ENCODE measurements around the gene ABHD8.

Gene ABHD8, protein sequence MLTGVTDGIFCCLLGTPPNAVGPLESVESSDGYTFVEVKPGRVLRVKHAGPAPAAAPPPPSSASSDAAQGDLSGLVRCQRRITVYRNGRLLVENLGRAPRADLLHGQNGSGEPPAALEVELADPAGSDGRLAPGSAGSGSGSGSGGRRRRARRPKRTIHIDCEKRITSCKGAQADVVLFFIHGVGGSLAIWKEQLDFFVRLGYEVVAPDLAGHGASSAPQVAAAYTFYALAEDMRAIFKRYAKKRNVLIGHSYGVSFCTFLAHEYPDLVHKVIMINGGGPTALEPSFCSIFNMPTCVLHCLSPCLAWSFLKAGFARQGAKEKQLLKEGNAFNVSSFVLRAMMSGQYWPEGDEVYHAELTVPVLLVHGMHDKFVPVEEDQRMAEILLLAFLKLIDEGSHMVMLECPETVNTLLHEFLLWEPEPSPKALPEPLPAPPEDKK

DNA sequence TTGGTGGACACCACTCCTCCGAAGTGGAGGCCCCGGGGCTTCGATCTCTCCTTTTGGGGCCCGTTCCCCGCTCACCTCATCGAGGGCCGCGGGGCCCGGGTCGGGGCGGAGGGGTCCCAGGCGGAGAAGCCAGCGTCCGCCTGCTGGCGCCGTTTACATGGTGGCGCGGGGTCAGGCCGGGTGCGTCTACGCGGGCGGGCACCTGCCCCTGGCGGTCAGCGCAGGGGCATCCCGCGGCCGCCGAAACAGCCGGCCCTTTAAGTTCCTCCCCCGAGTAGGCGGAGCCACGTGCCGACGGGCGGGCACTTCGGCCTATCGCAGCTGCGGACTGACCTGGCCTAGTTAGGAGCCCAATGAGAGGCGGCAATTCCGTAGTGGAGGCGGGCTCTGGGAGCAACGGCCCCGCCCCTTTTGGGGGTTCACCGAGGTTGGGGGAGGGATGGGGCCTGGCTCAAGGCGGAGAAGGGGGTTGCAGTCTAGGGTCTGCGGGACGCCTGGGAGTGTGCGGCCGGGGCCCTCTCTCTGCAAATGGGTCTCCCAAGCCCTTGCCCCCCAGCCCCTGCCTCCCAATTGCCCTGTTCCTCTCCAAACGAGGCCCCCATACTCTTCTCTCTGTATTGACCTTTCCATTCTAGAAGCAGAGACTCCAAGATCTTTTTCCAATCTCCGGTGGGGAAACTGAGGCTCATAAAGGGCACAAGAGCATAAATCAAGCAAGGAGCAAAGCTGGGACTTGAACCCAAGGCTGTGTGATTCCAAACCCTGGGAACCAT lies at the start of gene ABHD8:
ABHD8 (minus strand) TSS at position 259 of the 773 bp plus-strand sequence. CDS start 1,809 bp downstream, outside the sequence.
- TF ChIP-seq YY1 (IDR thresholded peaks at IDR 0.05; ENCODE audit: insufficient read depth, insufficient read length): no peak
- TF ChIP-seq ZNF274 (IDR thresholded peaks at IDR 0.05; ENCODE audit: low read depth, low read length): no peak
- no peak for TF ChIP-seq SUZ12 (IDR thresholded peaks at IDR 0.05; ENCODE audit: extremely low read depth, insufficient read depth, insufficient read length)
- Histone ChIP-seq H3K9me3 (ENCODE audit: insufficient read depth, low read length) (peaks cover 3% of the 10 kb centered on the region; the same call in 1 of the 2 replicates), H3K27me3 (ENCODE audit: insufficient read depth, insufficient read length) (no peaks in the 10 kb centered on the region), H3K4me3 (ENCODE audit: insufficient read length, low read depth) (peak within 1 kb of the TSS; percentile 61), H3K4me1 (ENCODE audit: insufficient read depth, insufficient read length) (peaks cover 9% of the 10 kb centered on the region), H3K36me3 (ENCODE audit: insufficient read depth, insufficient read length, low read length) (peaks cover 19% of the 10 kb centered on the region), H3K9ac (ENCODE audit: insufficient read length, low read depth) (peak within 1 kb of the TSS; percentile 80)
- DNase-seq (ENCODE audit: low read depth, low spot score): peak; percentile 97

DNA sequence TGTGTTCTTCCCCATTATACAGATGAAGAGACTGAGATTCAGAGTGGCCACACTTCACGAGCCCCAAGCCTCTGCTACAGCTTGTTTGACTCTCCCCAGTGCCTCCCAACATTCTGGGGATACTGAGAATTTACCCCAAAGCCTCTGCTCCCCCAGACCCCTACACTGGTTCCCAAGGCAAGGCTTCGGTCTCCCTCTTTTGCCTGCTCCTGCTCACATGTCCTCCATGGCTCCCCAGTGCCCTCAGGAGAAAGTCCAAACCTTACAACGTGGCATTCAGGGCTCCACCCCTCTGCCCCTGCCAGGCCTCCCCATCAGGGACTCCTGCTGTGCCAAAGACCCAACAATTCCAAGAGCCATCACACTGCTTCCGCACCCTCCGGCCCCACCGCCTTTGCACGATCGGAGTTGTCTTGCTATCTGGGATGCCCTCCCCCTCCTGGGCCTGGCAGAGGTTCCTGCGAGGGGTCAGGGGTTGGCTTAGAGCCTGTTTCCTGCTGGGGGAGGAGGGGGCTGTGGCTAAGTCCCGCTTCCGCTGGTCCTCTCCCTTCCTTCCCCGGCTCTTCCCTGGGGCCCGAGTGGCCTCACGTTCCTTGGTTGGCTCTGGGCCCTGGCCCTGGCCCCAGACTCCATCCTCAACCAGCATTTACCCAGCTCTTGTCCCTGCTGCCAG lies 49.5 kb upstream of the ABHD8 start:
- Histone ChIP-seq H3K9me3 (ENCODE audit: insufficient read depth, low read length) (no peaks in the 10 kb centered on the region), H3K27me3 (ENCODE audit: insufficient read depth, insufficient read length) (no peaks in the 10 kb centered on the region), H3K36me3 (ENCODE audit: insufficient read depth, insufficient read length, low read length) (no peaks in the 10 kb centered on the region), H3K4me1 (ENCODE audit: insufficient read depth, insufficient read length) (peaks cover 3% of the 10 kb centered on the region), H3K9ac (ENCODE audit: insufficient read length, low read depth) (no peak overlapping the region), H3K4me3 (ENCODE audit: insufficient read length, low read depth) (no peak overlapping the region)
- TF ChIP-seq SUZ12 (IDR thresholded peaks at IDR 0.05; ENCODE audit: extremely low read depth, insufficient read depth, insufficient read length) (no peak), YY1 (IDR thresholded peaks at IDR 0.05; ENCODE audit: insufficient read depth, insufficient read length) (no peak), ZNF274 (IDR thresholded peaks at IDR 0.05; ENCODE audit: low read depth, low read length) (no peak)
- no peak for DNase-seq (ENCODE audit: low read depth, low spot score)

DNA sequence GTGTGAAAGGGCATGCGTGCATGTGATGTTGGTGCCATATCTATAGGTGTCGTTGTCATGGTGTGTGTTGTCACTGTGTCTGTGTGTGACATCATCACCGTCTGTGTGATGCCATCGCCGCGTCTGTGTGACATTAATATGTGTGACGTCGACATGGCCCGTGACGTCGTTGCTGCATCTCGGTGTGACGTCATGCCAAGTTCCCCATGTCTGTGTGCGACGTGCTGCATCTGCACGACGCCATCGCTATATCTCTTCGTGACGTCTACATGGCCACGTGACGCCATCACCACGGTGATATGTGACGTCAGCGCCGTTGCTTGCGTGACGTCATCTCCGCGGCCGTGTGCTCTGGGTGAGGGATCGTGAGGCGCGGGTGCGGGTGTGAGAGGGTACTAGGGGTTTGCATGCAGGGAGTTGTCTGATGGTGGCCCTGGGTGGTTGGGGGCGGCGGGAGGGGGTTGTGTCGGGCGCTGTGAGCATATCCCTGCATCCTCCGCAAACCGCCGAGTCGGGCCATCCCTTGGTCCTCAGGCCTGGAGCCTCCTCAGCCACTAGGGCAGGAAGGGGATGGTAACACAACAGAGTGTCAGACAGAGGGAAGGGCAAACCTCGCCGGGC lies 48.7 kb upstream of the ABHD8 start:
- H3K9ac ChIP-seq (ENCODE audit: insufficient read length, low read depth): no peak overlapping the region
- no peaks in the 10 kb centered on the region for H3K27me3 ChIP-seq (ENCODE audit: insufficient read depth, insufficient read length)
- DNase-seq (ENCODE audit: low read depth, low spot score): no peak
- H3K9me3 ChIP-seq (ENCODE audit: insufficient read depth, low read length): no peaks in the 10 kb centered on the region
- no peaks in the 10 kb centered on the region for H3K36me3 ChIP-seq (ENCODE audit: insufficient read depth, insufficient read length, low read length)
- peaks cover 3% of the 10 kb centered on the region for H3K4me1 ChIP-seq (ENCODE audit: insufficient read depth, insufficient read length)
- TF ChIP-seq SUZ12 (IDR thresholded peaks at IDR 0.05; ENCODE audit: extremely low read depth, insufficient read depth, insufficient read length) (no peak), YY1 (IDR thresholded peaks at IDR 0.05; ENCODE audit: insufficient read depth, insufficient read length) (no peak), ZNF274 (IDR thresholded peaks at IDR 0.05; ENCODE audit: low read depth, low read length) (no peak)
- no peak overlapping the region for H3K4me3 ChIP-seq (ENCODE audit: insufficient read length, low read depth)

DNA sequence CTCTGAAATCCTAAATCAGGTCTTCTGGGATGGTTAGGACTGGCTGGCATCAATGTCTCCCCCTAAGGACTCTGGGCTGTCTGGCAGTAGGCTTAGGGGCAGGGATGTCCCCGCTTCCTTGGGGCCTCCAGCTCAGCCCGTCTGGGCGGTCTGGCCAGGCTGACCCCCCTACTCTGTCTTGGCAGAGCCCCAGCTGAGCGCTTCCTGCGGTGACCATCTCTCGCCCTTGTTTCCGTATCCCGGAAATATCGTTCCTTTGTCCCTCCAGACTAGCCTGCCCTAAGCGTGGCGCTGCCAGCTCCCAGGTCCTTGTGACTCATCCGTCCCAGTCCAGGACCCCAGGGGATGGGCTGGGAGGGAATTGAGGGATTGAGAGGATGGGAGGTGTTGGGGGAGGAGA lies 45.5 kb upstream of the ABHD8 start:
- H3K9me3 ChIP-seq (ENCODE audit: insufficient read depth, low read length): no peaks in the 10 kb centered on the region
- no peak for DNase-seq (ENCODE audit: low read depth, low spot score)
- peaks cover 3% of the 10 kb centered on the region for H3K4me1 ChIP-seq (ENCODE audit: insufficient read depth, insufficient read length)
- no peaks in the 10 kb centered on the region for H3K27me3 ChIP-seq (ENCODE audit: insufficient read depth, insufficient read length)
- H3K9ac ChIP-seq (ENCODE audit: insufficient read length, low read depth): peak overlapping the region; percentile 34
- H3K36me3 ChIP-seq (ENCODE audit: insufficient read depth, insufficient read length, low read length): peaks cover 6% of the 10 kb centered on the region
- peak overlapping the region; percentile 1 for H3K4me3 ChIP-seq (ENCODE audit: insufficient read length, low read depth)
- TF ChIP-seq YY1 (IDR thresholded peaks at IDR 0.05; ENCODE audit: insufficient read depth, insufficient read length) (no peak), SUZ12 (IDR thresholded peaks at IDR 0.05; ENCODE audit: extremely low read depth, insufficient read depth, insufficient read length) (no peak), ZNF274 (IDR thresholded peaks at IDR 0.05; ENCODE audit: low read depth, low read length) (no peak)

DNA sequence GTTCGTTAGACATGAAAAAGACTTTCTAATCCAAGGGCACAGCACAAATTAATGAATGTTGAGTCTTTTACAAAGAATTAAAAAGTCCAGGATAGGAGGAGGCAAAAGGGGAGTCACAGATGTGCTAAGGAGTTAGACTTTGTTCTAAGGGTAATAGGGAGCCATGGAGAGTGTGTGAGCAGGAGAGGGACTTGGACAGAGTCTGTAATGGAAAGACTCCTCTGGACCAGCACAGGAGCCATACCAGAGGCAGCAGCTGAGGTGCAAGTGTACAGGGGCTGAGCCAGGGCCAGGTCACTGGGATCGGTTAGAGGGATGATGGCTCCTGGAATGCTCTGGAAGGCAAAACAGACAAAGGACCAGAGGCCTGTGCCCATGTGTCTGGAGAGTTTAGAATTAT lies 44.7 kb upstream of the ABHD8 start:
- H3K4me1 ChIP-seq (ENCODE audit: insufficient read depth, insufficient read length): peaks cover 3% of the 10 kb centered on the region
- DNase-seq (ENCODE audit: low read depth, low spot score): no peak
- no peaks in the 10 kb centered on the region for H3K9me3 ChIP-seq (ENCODE audit: insufficient read depth, low read length)
- no peaks in the 10 kb centered on the region for H3K27me3 ChIP-seq (ENCODE audit: insufficient read depth, insufficient read length)
- TF ChIP-seq SUZ12 (IDR thresholded peaks at IDR 0.05; ENCODE audit: extremely low read depth, insufficient read depth, insufficient read length) (no peak), YY1 (IDR thresholded peaks at IDR 0.05; ENCODE audit: insufficient read depth, insufficient read length) (no peak), ZNF274 (IDR thresholded peaks at IDR 0.05; ENCODE audit: low read depth, low read length) (no peak)
- peaks cover 9% of the 10 kb centered on the region for H3K36me3 ChIP-seq (ENCODE audit: insufficient read depth, insufficient read length, low read length)
- H3K9ac ChIP-seq (ENCODE audit: insufficient read length, low read depth): no peak overlapping the region
- H3K4me3 ChIP-seq (ENCODE audit: insufficient read length, low read depth): no peak overlapping the region

DNA sequence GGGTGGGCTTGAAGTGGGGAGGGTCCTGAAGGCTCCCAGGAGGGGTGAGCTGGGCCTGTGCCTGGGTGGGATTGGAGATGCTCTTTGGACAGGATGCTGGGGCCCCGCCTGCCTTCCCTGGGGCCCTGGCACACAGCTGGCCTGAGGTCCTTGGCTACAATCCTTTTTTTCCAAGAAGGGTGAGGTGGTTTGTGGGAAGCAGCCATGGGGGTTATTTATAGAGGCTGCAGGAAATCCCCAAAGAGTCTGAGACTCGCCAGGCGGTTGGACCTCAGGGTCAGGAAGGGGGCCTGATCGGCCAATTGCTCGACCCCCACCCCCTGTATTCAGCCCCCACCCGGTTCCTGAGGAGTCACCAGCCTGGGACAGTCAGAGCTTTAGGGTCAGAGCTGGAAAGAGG lies 44.1 kb upstream of the ABHD8 start:
- no peak overlapping the region for H3K4me3 ChIP-seq (ENCODE audit: insufficient read length, low read depth)
- no peak overlapping the region for H3K9ac ChIP-seq (ENCODE audit: insufficient read length, low read depth)
- H3K9me3 ChIP-seq (ENCODE audit: insufficient read depth, low read length): no peaks in the 10 kb centered on the region
- H3K4me1 ChIP-seq (ENCODE audit: insufficient read depth, insufficient read length): peaks cover 3% of the 10 kb centered on the region
- TF ChIP-seq ZNF274 (IDR thresholded peaks at IDR 0.05; ENCODE audit: low read depth, low read length) (no peak), YY1 (IDR thresholded peaks at IDR 0.05; ENCODE audit: insufficient read depth, insufficient read length) (no peak), SUZ12 (IDR thresholded peaks at IDR 0.05; ENCODE audit: extremely low read depth, insufficient read depth, insufficient read length) (no peak)
- DNase-seq (ENCODE audit: low read depth, low spot score): no peak
- H3K27me3 ChIP-seq (ENCODE audit: insufficient read depth, insufficient read length): no peaks in the 10 kb centered on the region
- peaks cover 13% of the 10 kb centered on the region for H3K36me3 ChIP-seq (ENCODE audit: insufficient read depth, insufficient read length, low read length)
